ENCODE results near the gene HINT2. TPM values are rescaled to one million over a fixed set of nuclear protein-coding genes. Genes with fewer than 3 reads are reported as not detected.

The HINT2 gene
- total RNA-seq, 1 experiment from 2014 or later = 35.9 TPM

GRCh38 chr9:35769763-35770162 lies 45.1 kb downstream of the HINT2 start:
- no peaks in the 10 kb centered on the region for H3K36me3 Mint-ChIP-seq (ENCODE audit: insufficient read depth in 1 of 3, low read depth in 3 of 3)
- no peak for DNase-seq
- Histone ChIP-seq H3K14ac (ENCODE audit: insufficient read depth, low read length) (no peak overlapping the region), H2AFZ (ENCODE audit: low read length) (no peak overlapping the region), H3K18ac (ENCODE audit: insufficient read length, low read depth, low read length) (no peak overlapping the region), H4K20me1 (ENCODE audit: control insufficient read depth, insufficient read depth, insufficient read length) (no peaks in the 10 kb centered on the region), H2BK5ac (ENCODE audit: insufficient read length, low read length) (no peak overlapping the region), H3K4me1 (ENCODE audit: insufficient read depth, low read length) (no peaks in the 10 kb centered on the region), H3K4me2 (ENCODE audit: insufficient read depth, insufficient read length, low read length) (no peak overlapping the region), H2BK120ac (ENCODE audit: low read depth, low read length, poor library complexity, severe bottlenecking) (no peak overlapping the region), H2BK15ac (ENCODE audit: low read depth, low read length) (no peak overlapping the region), H3K79me1 (ENCODE audit: insufficient read depth, low read depth, low read length, poor library complexity, severe bottlenecking) (no peaks in the 10 kb centered on the region), H4K91ac (ENCODE audit: insufficient read length, low read depth, low read length) (no peak overlapping the region), H3K27ac (ENCODE audit: insufficient read length, low read depth, low read length) (no peak overlapping the region), H2AK5ac (ENCODE audit: insufficient read length, low read length) (no peak overlapping the region), H3K23me2 (ENCODE audit: insufficient read length, low read depth, low read length, poor library complexity, severe bottlenecking) (no peaks in the 10 kb centered on the region), H3K79me2 (ENCODE audit: insufficient read depth, low read length) (no peaks in the 10 kb centered on the region), H4K5ac (ENCODE audit: insufficient read length, low read depth, low read length) (no peak overlapping the region), H2BK12ac (ENCODE audit: insufficient read length, low read depth, low read length) (no peak overlapping the region), H4K8ac (replicated peaks; ENCODE audit: insufficient read length, low read depth, low read length) (no peak overlapping the region), H3K23ac (ENCODE audit: insufficient read length, low read depth, low read length) (no peak overlapping the region), H3T11ph (ENCODE audit: low read length) (no peak overlapping the region), H2BK20ac (ENCODE audit: low read depth, low read length, poor library complexity, severe bottlenecking) (no peak overlapping the region), H3K4ac (ENCODE audit: low read depth, low read length) (no peak overlapping the region), H3K9ac (ENCODE audit: extremely low read depth, insufficient read length, low read length) (no peak overlapping the region), H3K27me3 (ENCODE audit: insufficient read depth, low read length) (no peaks in the 10 kb centered on the region), H3K56ac (ENCODE audit: insufficient read length, low read depth, low read length) (no peak overlapping the region), H3K9me3 (ENCODE audit: control insufficient read depth, low read depth, low read length) (no peaks in the 10 kb centered on the region)
- peaks cover under 1 to 4% of the 10 kb centered on the region in 2 experiments for H3K4me1 Mint-ChIP-seq
- TF ChIP-seq CTCF (conservative IDR thresholded peaks at IDR 0.05) = no peak
- H3K27me3 Mint-ChIP-seq (ENCODE audit: low read depth) = no peaks in the 10 kb centered on the region
- no peaks in the 10 kb centered on the region for H3K9me3 Mint-ChIP-seq
- WGBS (ENCODE audit: extremely low coverage, insufficient read length, low lambda C conversion rate) = no CpG with 5 or more reads among the region's 1 CpG
- no peak overlapping the region for H3K4me3 Mint-ChIP-seq
- no peak overlapping the region for H3K27ac Mint-ChIP-seq

Data from H9 (cell line).